Superior temporal gyrus (tissue), 1 donor: ENCODE results near the gene PPP2CA.
"Not testable (repeated sequence)": the region's sequence is repeated elsewhere in the genome, so short reads cannot be mapped to it uniquely, and the experiment has no call there.

Experiments
- DNase-seq: peaks from one replicate; pipeline ENCODE4 v3.0.0-alpha.2; 2016; ENCODE audit errors: extremely low spot score

PPP2CA gene

DNA sequence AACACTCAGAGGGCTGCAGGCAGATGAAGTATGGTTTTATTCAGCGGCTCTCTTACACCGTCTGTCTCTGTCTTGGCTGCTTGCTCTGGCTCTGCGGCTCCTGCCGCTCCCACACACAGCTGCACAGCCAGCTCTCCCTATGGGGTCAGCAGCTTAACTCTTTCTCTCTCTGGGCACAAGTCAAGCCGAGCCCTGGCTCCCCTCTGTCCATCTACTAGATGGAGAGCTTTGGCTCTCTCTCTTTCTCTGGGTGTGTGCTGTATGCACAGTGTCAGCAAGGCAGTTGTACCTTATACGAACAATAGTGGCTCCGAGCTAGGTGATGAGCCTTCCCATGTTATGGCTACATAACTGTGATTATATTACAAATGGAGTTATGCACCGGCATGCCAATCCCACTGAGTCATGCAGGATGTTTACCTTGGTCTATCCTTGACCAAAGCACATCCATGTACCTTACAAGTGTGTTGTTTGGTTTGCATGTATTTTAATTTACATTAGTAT is 19.3 kb upstream of the PPP2CA start:
- DNase-seq: peak; percentile 58

GRCh38 chr5:134242146-134242545 is 16.3 kb upstream of the PPP2CA start:
- peak; percentile 71 for DNase-seq

GRCh38 chr5:134240421-134240962 is 14.6 kb upstream of the PPP2CA start:
- peak; percentile 77 for DNase-seq

- no peak for DNase-seq
Observed at GRCh38 chr5:134236820-134237219, 10.9 kb upstream of the PPP2CA start.

- no peak for DNase-seq
Observed at GRCh38 chr5:134236318-134236717, 10.4 kb upstream of the PPP2CA start.

DNA sequence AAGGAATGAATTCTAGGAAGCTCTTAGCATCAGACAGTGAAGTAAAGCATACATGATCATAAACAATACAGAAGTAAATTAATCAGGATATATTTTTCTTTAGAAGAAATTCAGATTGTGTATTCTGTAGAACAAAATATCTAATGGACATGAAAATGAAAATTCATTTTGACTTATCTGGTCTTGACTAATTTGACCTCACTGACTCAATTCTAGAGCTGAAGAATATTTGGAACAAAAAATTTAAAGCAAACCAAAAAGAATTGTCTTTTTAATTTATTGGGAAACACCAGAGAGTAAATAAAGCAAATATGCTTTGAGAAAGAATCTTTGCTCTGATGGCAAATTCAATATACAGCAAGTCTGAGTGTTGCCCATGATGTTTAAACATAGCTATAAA is 2.8 kb upstream of the PPP2CA start:
- no peak for DNase-seq

DNA sequence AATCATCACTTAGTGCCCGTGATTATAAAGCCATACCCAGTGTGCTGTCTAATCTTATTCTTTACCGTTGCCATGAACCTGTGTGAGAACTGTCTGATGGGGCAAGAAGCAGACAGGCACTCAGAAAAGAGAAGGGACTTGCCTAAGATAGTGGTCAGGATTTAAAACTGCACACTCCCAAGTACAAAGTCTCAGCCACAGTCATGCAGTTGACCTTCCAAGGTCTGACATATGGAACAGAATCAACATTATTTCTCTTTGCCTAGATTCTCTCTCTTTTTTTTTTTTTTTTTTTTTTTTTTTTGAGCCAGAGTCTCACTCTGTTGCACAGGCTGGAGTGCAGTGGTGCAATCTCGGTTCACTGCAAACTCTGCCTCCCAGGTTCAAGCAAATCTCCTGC is 1.9 kb upstream of the PPP2CA start:
- no peak for DNase-seq

- DNase-seq: peak; percentile 40
Observed at GRCh38 chr5:134227259-134227658, 1.4 kb upstream of the PPP2CA start.

- no peak for DNase-seq
Observed at GRCh38 chr5:134226441-134227192, 744 bp upstream of the PPP2CA start.

DNA sequence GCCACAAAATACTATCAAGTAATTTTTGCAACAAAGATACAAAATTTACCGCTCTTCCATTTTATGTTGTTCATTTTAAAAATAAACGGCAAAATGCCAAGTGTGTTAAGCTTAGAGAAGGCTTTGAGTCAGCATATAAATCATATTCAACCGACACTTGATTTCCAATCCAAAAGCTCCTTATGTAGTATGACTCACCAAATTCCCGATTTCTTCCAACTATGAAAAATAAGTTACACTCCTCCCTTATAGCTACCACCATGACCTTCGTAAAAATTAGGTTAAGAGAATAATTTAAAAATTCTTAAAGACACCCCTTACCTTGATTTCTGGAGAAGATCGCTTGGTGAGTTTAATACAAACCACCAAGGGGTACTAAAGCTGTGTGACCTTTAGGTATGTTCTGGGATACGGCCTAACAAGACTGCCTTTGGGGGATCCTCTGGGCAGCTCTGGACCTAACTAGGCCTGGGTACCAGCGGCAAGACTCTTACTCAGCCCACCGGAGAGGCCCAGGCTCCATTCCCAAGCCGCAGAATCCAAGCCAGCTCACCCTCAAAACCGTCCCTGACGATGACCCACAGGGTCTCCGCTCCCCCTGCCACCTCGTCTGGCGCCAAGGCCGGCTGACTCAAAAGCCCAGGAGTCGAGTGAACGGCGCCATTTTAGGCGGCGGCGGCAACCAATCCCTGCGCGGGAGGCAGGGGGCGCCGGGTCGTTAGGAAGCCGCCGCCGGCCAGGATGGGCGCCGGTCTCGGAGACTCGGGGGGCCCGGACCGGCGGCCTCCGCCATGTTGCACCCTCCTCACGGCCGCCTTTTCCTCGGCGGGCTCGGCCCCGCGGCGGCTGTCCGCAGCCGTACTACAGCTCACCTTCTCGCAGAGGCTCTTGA is 739 bp downstream of the PPP2CA start:
- peak; percentile 58 for DNase-seq

GRCh38 chr5:134223406-134224248 is 2.2 kb downstream of the PPP2CA start:
- peak; percentile 37 for DNase-seq

DNA sequence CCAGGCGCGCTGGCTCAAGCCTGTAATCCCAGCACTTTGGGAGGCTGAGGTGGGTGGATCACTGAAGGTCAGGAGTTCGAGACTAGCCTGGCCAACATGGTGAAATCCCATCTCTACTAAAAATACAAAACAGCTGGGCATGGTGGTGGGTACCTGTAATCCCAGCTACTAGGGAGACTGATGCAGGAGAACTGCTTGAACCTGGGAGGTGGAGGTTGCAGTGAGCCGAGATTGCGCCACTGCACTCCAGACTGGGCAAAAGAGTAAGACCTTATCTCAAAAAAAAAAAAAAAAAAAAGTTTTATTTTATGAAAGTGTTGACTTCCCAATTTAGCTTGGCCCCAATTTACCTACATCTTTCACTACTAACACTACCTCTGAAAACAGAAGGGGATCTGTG is 4.2 kb downstream of the PPP2CA start:
- DNase-seq: not testable (repeated sequence)

GRCh38 chr5:134215757-134216156 is 10.1 kb downstream of the PPP2CA start:
- no peak for DNase-seq

- not testable (repeated sequence) for DNase-seq
Observed at GRCh38 chr5:134211263-134212031, 14.4 kb downstream of the PPP2CA start.

DNA sequence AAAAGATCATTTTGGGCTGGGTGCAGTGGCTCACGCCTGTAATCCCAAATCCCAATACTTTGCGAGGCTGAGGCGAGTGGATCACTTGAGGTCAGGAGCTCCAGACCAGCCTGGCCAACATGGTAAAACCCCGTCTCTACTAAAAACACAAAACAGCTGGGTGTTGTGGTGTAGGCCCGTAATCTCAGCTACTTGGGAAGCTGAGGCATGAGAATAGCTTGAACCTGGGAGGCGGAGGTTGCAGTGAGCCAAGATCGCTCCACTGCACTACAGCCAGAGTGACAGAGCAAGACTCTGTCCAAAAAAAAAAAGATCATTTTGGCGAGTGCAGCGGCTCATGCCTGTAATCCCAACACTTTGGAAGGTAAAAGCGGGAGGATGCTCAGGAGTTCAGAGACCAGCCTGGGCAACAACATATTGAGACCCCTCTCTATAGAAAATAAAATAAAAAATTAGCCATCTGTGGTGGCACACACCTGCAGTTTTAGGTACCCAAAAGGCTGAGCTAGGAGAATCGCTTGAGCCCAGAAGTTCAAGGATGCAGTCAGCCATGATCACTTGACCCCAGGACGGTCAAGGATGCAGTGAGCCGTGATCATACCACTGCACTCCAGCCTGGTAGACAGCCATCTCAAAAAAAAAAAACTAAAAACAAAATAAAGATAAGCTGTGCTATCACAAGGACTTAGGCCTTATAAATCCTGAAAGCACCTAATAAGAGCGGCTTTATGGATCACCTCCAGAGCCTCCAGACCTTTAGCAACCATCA is 16.2 kb downstream of the PPP2CA start:
- DNase-seq: no peak

DNA sequence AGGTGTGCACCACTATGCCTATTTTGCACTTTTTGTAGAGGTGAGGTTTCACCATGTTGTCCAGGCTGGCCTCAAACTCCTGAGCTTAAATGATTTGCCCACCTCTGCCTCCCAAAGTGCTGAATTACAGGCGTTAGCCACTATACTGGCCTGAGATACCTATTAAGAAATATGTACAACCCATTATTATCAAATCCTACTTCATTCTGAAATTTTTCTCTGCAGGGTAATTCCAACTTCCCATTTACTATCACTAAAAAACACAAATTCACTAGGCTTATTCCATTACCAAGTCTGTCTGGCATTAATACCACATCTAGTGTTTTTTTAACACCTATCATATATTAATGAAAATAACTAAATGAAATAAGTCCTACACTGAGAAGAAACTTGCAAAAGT is 18.2 kb downstream of the PPP2CA start:
- DNase-seq: no peak

DNA sequence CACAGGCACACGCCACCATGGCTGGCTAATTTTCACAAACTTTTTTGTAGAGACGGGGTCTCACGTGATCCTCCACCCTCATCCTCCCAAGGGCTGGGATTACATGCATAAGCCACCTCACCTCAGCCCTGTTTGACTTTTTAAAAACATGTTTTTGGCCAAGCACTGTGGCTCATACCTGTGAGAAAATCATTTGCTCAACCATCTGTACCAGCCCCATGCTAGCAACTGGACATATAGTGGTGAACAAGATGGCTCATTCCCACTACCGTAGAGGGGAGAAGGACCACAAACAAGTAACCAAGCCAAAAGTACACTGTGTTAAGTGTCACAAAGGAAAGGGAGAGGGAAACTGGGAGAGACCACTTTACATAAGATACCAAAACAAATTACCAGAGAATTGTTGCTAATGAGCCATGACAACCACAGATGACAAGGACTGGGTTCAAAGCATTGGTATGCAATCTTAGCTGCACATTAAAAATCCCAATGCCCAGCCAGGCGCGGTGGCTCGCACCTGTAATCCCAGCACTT is 19.2 kb downstream of the PPP2CA start:
- no peak for DNase-seq

- DNase-seq: no peak
Observed at GRCh38 chr5:134204575-134204974, 21.3 kb downstream of the PPP2CA start.

DNA sequence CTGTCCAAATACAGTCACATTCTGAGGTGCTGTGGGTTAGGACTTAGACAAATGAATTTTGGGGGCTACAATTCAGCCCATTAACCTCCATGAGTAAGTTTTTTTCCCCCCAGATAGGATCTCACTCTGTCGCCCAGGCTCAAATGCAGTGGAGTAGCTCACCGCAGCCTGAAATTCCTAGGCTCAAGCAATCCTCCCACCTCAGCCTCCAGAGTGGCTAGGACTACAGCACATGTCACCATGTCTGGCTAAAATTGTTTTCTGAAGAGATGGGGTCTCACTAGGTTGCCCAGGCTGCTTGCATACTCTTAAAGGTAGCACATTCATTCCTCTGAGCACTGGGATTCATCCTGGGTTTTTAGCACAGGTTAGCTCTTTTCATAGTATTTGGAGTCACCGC is 22.2 kb downstream of the PPP2CA start:
- no peak for DNase-seq

- no peak for DNase-seq
Observed at GRCh38 chr5:134195666-134196065, 30.2 kb downstream of the PPP2CA start.
